ENCODE measurements around the gene OSBPL6. TPM values are rescaled to one million over a fixed set of nuclear protein-coding genes. Genes with fewer than 3 reads are reported as not detected.

The OSBPL6 gene
- polyA plus RNA-seq, 1 donor (not counting 4 experiments of a cell fraction or from before 2014, with no cell fraction given): 11.6 TPM

DNA sequence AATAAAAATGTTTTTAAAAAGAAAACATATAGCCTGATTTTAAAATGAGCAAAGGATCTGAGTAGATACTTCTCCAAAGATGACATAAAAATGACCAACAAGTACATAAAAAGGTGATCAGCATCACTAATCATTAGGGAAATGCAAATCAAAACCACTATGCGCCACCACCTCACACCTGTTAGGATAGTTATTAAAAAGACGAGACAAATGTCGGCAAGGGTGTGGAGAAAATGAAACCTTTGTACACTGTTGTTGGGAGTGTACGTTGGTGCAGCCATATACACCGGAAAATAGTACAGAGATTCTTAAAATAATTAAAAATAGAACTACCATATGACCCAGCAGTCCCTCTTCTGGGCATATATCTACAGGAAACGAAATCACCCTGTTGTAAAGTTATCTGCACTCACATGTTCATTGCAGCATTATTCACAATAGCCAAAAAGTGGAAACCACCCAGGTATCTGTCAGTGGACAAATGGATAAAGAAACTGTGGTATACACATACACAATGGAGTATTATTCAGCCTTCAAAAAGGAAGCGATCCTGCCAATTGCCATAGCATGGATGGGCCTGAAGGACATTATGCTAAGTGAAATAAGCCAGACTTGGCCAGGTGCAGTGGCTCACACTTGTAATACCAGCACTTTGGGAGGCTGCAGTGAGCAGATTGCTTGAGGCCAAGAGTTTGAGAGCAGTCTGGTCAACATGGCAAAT lies 165.0 kb downstream of the OSBPL6 start:
- Histone ChIP-seq H4K20me1 (ENCODE audit: control insufficient read depth, extremely low read depth, insufficient read depth, low read length) (no peaks in the 10 kb centered on the region), H3K79me2 (ENCODE audit: control insufficient read depth, insufficient read depth, low read length) (no peaks in the 10 kb centered on the region), H3K9me3 (ENCODE audit: control insufficient read depth, low read depth, low read length) (no peaks in the 10 kb centered on the region), H3K4me3 (ENCODE audit: control insufficient read depth in 2 of 3, extremely low read depth in 1 of 3, insufficient read depth in 2 of 3, low read depth in 1 of 3, low read length in 3 of 3) (no peak overlapping the region), H3K9me1 (ENCODE audit: control insufficient read depth, extremely low read depth, insufficient read depth, low read length) (no peaks in the 10 kb centered on the region), H3K36me3 (ENCODE audit: control insufficient read depth in 2 of 2, extremely low read depth in 1 of 2, insufficient read depth in 2 of 2, low read length in 2 of 2) (no peaks in the 10 kb centered on the region), H3K27me3 (ENCODE audit: control insufficient read depth, extremely low read depth, insufficient read depth, low read length) (no peaks in the 10 kb centered on the region), H3K27ac (ENCODE audit: control insufficient read depth, insufficient read depth, low read length) (no peak overlapping the region), H2AFZ (ENCODE audit: control insufficient read depth, low read length) (no peak overlapping the region), H3K4me1 (ENCODE audit: control insufficient read depth, extremely low read depth, insufficient read depth, low read length) (peaks cover 9% of the 10 kb centered on the region), H3K9ac (ENCODE audit: control insufficient read depth, extremely low read depth, insufficient read depth, low read length) (no peak overlapping the region), H3K4me2 (ENCODE audit: control insufficient read depth, extremely low read depth, insufficient read depth, low read depth, low read length) (no peak overlapping the region)
- dilution Hi-C loops (cut with MboI; ENCODE audit: extremely low pct_ligation_motif_present, low sequenced_read_pairs): no loop called here
- TF ChIP-seq, protein P1, sequence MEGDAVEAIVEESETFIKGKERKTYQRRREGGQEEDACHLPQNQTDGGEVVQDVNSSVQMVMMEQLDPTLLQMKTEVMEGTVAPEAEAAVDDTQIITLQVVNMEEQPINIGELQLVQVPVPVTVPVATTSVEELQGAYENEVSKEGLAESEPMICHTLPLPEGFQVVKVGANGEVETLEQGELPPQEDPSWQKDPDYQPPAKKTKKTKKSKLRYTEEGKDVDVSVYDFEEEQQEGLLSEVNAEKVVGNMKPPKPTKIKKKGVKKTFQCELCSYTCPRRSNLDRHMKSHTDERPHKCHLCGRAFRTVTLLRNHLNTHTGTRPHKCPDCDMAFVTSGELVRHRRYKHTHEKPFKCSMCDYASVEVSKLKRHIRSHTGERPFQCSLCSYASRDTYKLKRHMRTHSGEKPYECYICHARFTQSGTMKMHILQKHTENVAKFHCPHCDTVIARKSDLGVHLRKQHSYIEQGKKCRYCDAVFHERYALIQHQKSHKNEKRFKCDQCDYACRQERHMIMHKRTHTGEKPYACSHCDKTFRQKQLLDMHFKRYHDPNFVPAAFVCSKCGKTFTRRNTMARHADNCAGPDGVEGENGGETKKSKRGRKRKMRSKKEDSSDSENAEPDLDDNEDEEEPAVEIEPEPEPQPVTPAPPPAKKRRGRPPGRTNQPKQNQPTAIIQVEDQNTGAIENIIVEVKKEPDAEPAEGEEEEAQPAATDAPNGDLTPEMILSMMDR (optimal IDR thresholded peaks at IDR 0.05 in 1 of 3, IDR thresholded peaks at IDR 0.05 in 1 of 3, conservative IDR thresholded peaks at IDR 0.05 in 1 of 3; ENCODE audit: extremely low read depth in 1 of 3, insufficient read depth in 2 of 3, low read length in 3 of 3): no peak
- TF ChIP-seq EZH2 (IDR thresholded peaks at IDR 0.05; ENCODE audit: low read length): no peak
- no peak for DNase-seq (ENCODE audit: low read depth, low spot score)
- no peak for FAIRE-seq

DNA sequence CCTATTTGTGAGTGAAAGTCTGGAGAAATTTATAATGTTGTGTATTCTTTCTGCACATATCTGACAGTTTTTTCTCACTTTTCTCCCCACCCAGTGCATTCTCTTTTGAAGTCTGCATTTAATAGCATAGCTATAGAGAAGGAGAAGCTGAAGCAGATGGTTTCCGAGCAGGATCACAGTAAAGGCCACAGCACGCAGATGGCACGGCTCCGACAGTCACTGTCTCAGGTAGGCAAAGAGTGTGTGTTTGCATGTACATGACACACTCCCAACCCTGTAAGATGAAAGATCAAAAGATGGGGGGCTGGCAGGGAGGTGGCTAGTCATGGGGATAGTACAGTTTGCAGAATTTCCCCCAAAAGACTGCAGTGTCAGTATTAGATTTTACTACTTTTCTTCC lies 167.3 kb downstream of the OSBPL6 start:
- no peaks in the 10 kb centered on the region for H4K20me1 ChIP-seq (ENCODE audit: control insufficient read depth, extremely low read depth, insufficient read depth, low read length)
- no peak overlapping the region for H3K9ac ChIP-seq (ENCODE audit: control insufficient read depth, extremely low read depth, insufficient read depth, low read length)
- H3K9me3 ChIP-seq (ENCODE audit: control insufficient read depth, low read depth, low read length): no peaks in the 10 kb centered on the region
- no peak for TF ChIP-seq EZH2 (IDR thresholded peaks at IDR 0.05; ENCODE audit: low read length)
- TF ChIP-seq, protein P1 (optimal IDR thresholded peaks at IDR 0.05 in 1 of 3, IDR thresholded peaks at IDR 0.05 in 1 of 3, conservative IDR thresholded peaks at IDR 0.05 in 1 of 3; ENCODE audit: extremely low read depth in 1 of 3, insufficient read depth in 2 of 3, low read length in 3 of 3): no peak
- H3K4me3 ChIP-seq (ENCODE audit: control insufficient read depth in 2 of 3, extremely low read depth in 1 of 3, insufficient read depth in 2 of 3, low read depth in 1 of 3, low read length in 3 of 3): no peak overlapping the region
- H3K4me1 ChIP-seq (ENCODE audit: control insufficient read depth, extremely low read depth, insufficient read depth, low read length): peaks cover 9% of the 10 kb centered on the region
- H2AFZ ChIP-seq (ENCODE audit: control insufficient read depth, low read length): no peak overlapping the region
- H3K27ac ChIP-seq (ENCODE audit: control insufficient read depth, insufficient read depth, low read length): no peak overlapping the region
- H3K4me2 ChIP-seq (ENCODE audit: control insufficient read depth, extremely low read depth, insufficient read depth, low read depth, low read length): no peak overlapping the region
- no peaks in the 10 kb centered on the region for H3K27me3 ChIP-seq (ENCODE audit: control insufficient read depth, extremely low read depth, insufficient read depth, low read length)
- FAIRE-seq (no peak), DNase-seq (ENCODE audit: low read depth, low spot score) (no peak)
- H3K79me2 ChIP-seq (ENCODE audit: control insufficient read depth, insufficient read depth, low read length): no peaks in the 10 kb centered on the region
- no peaks in the 10 kb centered on the region for H3K36me3 ChIP-seq (ENCODE audit: control insufficient read depth in 2 of 2, extremely low read depth in 1 of 2, insufficient read depth in 2 of 2, low read length in 2 of 2)
- dilution Hi-C loops (cut with MboI; ENCODE audit: extremely low pct_ligation_motif_present, low sequenced_read_pairs): no loop called here
- H3K9me1 ChIP-seq (ENCODE audit: control insufficient read depth, extremely low read depth, insufficient read depth, low read length): no peaks in the 10 kb centered on the region

Measured in keratinocyte (primary cell).